Measurements from ENCODE around the gene SOSTDC1. TPM values are rescaled to one million over a fixed set of nuclear protein-coding genes. Genes with fewer than 3 reads are reported as not detected.

Gene SOSTDC1
- polyA plus RNA-seq, 1 of the 3 experiments (the other 2 are of a cell fraction), result 0.13 TPM

GRCh38 chr7:16431646-16432424 lies 33.7 kb downstream of the SOSTDC1 start:
- POLR2A ChIA-PET, result interaction anchor here (2.8 kb wide), 1 partner anchor 11 kb away, joined by 11 read pairs; the partner anchor contains the start of gene CRPPA
- no peaks in the 10 kb centered on the region for H3F3A ChIP-seq (replicated peaks; ENCODE audit: insufficient read depth)
- 56% methylated on average over 2 of the region's 2 CpGs for WGBS (ENCODE audit: low lambda C conversion rate)
- CTCF ChIA-PET, result interaction anchor here (0.6 to 6.8 kb wide), 23 partner anchors 10 to 498 kb away, joined by 3 to 56 read pairs (median 4); partner anchors contain the start of genes CRPPA and SOSTDC1
- H3K9me3 ChIP-seq, result no peaks in the 10 kb centered on the region
- H3K4me1 ChIP-seq (ENCODE audit: control insufficient read depth in 1 of 2, insufficient read depth in 2 of 2, low read depth in 1 of 2, low read length in 1 of 2), result no peaks in the 10 kb centered on the region; a peak in 2 of 4 replicates
- no peaks in the 10 kb centered on the region for H3K27me3 ChIP-seq (ENCODE audit: insufficient read depth)
- TF ChIP-seq GATA2 (CRISPR knock-in tag; IDR thresholded peaks at IDR 0.05), result no peak
- TF ChIP-seq, protein P1, sequence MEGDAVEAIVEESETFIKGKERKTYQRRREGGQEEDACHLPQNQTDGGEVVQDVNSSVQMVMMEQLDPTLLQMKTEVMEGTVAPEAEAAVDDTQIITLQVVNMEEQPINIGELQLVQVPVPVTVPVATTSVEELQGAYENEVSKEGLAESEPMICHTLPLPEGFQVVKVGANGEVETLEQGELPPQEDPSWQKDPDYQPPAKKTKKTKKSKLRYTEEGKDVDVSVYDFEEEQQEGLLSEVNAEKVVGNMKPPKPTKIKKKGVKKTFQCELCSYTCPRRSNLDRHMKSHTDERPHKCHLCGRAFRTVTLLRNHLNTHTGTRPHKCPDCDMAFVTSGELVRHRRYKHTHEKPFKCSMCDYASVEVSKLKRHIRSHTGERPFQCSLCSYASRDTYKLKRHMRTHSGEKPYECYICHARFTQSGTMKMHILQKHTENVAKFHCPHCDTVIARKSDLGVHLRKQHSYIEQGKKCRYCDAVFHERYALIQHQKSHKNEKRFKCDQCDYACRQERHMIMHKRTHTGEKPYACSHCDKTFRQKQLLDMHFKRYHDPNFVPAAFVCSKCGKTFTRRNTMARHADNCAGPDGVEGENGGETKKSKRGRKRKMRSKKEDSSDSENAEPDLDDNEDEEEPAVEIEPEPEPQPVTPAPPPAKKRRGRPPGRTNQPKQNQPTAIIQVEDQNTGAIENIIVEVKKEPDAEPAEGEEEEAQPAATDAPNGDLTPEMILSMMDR (IDR thresholded peaks at IDR 0.05), result peak; percentile 67
- TF ChIP-seq RAD21 (IDR thresholded peaks at IDR 0.05; ENCODE audit: low read length), result peak; percentile 81
- peak; percentile 64 for TF ChIP-seq SMC3 (IDR thresholded peaks at IDR 0.05; ENCODE audit: low read depth, low read length)
- no peak overlapping the region for H3K27ac ChIP-seq (ENCODE audit: low read depth in 2 of 2, low read length in 1 of 2)
- H2AFZ ChIP-seq (ENCODE audit: low read depth), result no peak overlapping the region
- no peak overlapping the region for H3K4me2 ChIP-seq
- DNase-seq, result peak; percentile 34
- H3K79me2 ChIP-seq (ENCODE audit: insufficient read depth), result no peaks in the 10 kb centered on the region
- no peaks in the 10 kb centered on the region for H3K9me2 ChIP-seq
- H3K36me3 ChIP-seq (replicated peaks in 1 of 2; ENCODE audit: control insufficient read depth in 1 of 2, insufficient read depth in 2 of 2, low read length in 1 of 2), result no peaks in the 10 kb centered on the region
- no peaks in the 10 kb centered on the region for H4K20me1 ChIP-seq (ENCODE audit: insufficient read depth)
- no peak overlapping the region for H3K4me3 ChIP-seq (ENCODE audit: low read depth in 2 of 2, low read length in 1 of 2)
- H3K9ac ChIP-seq, result no peak overlapping the region

DNA sequence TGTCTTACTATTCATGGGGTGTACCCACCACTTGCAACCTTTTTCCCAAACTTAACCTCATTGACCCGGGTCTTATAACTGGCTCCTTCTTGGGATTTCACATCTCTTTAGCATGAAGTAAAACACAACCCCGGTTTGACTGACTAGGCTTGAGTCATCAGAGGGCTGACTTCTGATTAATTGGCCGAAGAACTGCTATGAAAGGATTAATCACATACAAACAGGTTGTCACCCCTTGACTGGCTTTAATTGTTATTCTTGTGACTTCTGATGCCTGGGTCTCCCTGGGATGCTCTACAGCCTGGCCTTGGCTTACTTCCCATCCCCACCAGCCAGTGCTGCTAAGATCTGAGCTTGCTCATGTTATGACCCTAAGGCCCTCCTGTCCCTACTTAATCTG lies 35.4 kb downstream of the SOSTDC1 start:
- no peaks in the 10 kb centered on the region for H3K27me3 ChIP-seq (ENCODE audit: insufficient read depth)
- no peaks in the 10 kb centered on the region for H3K79me2 ChIP-seq (ENCODE audit: insufficient read depth)
- H3K4me3 ChIP-seq (ENCODE audit: low read depth in 2 of 2, low read length in 1 of 2), result no peak overlapping the region
- no peak for DNase-seq
- no peaks in the 10 kb centered on the region; a peak in 2 of 4 replicates for H3K4me1 ChIP-seq (ENCODE audit: control insufficient read depth in 1 of 2, insufficient read depth in 2 of 2, low read depth in 1 of 2, low read length in 1 of 2)
- H2AFZ ChIP-seq (ENCODE audit: low read depth), result no peak overlapping the region
- H4K20me1 ChIP-seq (ENCODE audit: insufficient read depth), result no peaks in the 10 kb centered on the region
- H3K9me2 ChIP-seq, result no peaks in the 10 kb centered on the region
- ChIA-PET CTCF (interaction anchor here (1.9 to 6.8 kb wide), 3 partner anchors 9 to 491 kb away, joined by 4 to 56 read pairs (median 51); partner anchors contain the start of gene CRPPA), POLR2A (no interaction called here)
- no peaks in the 10 kb centered on the region for H3K36me3 ChIP-seq (replicated peaks in 1 of 2; ENCODE audit: control insufficient read depth in 1 of 2, insufficient read depth in 2 of 2, low read length in 1 of 2)
- 20% methylated on average over 3 of the region's 3 CpGs for WGBS (ENCODE audit: low lambda C conversion rate)
- no peaks in the 10 kb centered on the region for H3K9me3 ChIP-seq
- H3F3A ChIP-seq (replicated peaks; ENCODE audit: insufficient read depth), result no peaks in the 10 kb centered on the region
- H3K9ac ChIP-seq, result no peak overlapping the region
- no peak overlapping the region for H3K27ac ChIP-seq (ENCODE audit: low read depth in 2 of 2, low read length in 1 of 2)
- no peak overlapping the region for H3K4me2 ChIP-seq
- no peak for TF ChIP-seq FOXM1 (IDR thresholded peaks at IDR 0.05; ENCODE audit: low read depth)
- no peak for TF ChIP-seq TEAD4 (IDR thresholded peaks at IDR 0.05; ENCODE audit: borderline replicate concordance, insufficient read depth)
- TF ChIP-seq FOSL2 (IDR thresholded peaks at IDR 0.05; ENCODE audit: borderline replicate concordance, low read depth), result peak; percentile 41; the same call in 1 of the 2 replicates
- no peak for TF ChIP-seq MEF2A (IDR thresholded peaks at IDR 0.05; ENCODE audit: borderline replicate concordance, low read depth)
- no peak for TF ChIP-seq SIN3A (IDR thresholded peaks at IDR 0.05; ENCODE audit: borderline replicate concordance, low read depth, low read length)
- TF ChIP-seq EP300 (IDR thresholded peaks at IDR 0.05; ENCODE audit: borderline replicate concordance in 1 of 2, low read depth in 1 of 2, low read length in 1 of 2), result peak in 1 of 2 experiments; percentile 69; a peak in 2 of 4 replicates
- TF ChIP-seq, protein P2, sequence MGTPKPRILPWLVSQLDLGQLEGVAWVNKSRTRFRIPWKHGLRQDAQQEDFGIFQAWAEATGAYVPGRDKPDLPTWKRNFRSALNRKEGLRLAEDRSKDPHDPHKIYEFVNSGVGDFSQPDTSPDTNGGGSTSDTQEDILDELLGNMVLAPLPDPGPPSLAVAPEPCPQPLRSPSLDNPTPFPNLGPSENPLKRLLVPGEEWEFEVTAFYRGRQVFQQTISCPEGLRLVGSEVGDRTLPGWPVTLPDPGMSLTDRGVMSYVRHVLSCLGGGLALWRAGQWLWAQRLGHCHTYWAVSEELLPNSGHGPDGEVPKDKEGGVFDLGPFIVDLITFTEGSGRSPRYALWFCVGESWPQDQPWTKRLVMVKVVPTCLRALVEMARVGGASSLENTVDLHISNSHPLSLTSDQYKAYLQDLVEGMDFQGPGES (IDR thresholded peaks at IDR 0.05; ENCODE audit: low read depth, low read length), result no peak
- TF ChIP-seq RCOR1 (IDR thresholded peaks at IDR 0.05; ENCODE audit: low read length), result no peak
- peak; percentile 89 for TF ChIP-seq TCF12 (IDR thresholded peaks at IDR 0.05)
- no peak for TF ChIP-seq RAD21 (IDR thresholded peaks at IDR 0.05; ENCODE audit: low read length)
- TF ChIP-seq USF2 (IDR thresholded peaks at IDR 0.05; ENCODE audit: borderline replicate concordance, low read depth, low read length), result no peak
- TF ChIP-seq, protein P3, sequence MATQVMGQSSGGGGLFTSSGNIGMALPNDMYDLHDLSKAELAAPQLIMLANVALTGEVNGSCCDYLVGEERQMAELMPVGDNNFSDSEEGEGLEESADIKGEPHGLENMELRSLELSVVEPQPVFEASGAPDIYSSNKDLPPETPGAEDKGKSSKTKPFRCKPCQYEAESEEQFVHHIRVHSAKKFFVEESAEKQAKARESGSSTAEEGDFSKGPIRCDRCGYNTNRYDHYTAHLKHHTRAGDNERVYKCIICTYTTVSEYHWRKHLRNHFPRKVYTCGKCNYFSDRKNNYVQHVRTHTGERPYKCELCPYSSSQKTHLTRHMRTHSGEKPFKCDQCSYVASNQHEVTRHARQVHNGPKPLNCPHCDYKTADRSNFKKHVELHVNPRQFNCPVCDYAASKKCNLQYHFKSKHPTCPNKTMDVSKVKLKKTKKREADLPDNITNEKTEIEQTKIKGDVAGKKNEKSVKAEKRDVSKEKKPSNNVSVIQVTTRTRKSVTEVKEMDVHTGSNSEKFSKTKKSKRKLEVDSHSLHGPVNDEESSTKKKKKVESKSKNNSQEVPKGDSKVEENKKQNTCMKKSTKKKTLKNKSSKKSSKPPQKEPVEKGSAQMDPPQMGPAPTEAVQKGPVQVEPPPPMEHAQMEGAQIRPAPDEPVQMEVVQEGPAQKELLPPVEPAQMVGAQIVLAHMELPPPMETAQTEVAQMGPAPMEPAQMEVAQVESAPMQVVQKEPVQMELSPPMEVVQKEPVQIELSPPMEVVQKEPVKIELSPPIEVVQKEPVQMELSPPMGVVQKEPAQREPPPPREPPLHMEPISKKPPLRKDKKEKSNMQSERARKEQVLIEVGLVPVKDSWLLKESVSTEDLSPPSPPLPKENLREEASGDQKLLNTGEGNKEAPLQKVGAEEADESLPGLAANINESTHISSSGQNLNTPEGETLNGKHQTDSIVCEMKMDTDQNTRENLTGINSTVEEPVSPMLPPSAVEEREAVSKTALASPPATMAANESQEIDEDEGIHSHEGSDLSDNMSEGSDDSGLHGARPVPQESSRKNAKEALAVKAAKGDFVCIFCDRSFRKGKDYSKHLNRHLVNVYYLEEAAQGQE (IDR thresholded peaks at IDR 0.05; ENCODE audit: low read depth, low read length), result no peak
- TF ChIP-seq, protein P4, sequence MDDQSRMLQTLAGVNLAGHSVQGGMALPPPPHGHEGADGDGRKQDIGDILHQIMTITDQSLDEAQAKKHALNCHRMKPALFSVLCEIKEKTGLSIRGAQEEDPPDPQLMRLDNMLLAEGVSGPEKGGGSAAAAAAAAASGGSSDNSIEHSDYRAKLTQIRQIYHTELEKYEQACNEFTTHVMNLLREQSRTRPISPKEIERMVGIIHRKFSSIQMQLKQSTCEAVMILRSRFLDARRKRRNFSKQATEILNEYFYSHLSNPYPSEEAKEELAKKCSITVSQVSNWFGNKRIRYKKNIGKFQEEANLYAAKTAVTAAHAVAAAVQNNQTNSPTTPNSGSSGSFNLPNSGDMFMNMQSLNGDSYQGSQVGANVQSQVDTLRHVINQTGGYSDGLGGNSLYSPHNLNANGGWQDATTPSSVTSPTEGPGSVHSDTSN (IDR thresholded peaks at IDR 0.05), result peak; percentile 81
- no peak for TF ChIP-seq FOXJ3 (CRISPR knock-in tag; IDR thresholded peaks at IDR 0.05)

All from SK-N-SH (cell line).